Nephron (organoid): Measurements from ENCODE around the gene NRCAM.
A peak's percentile ranks its signal among the peaks of the same experiment; 100 is the strongest.

Experiments used
- H3K27ac Mint-ChIP-seq, 3 experiments: 2 replicates each; pipeline ENCODE4 v1.8.0; 2020; ENCODE audit warnings: mixed read lengths in 3 of 3, mild to moderate bottlenecking in 2 of 3, moderate library complexity in 1 of 3
- H3K27me3 Mint-ChIP-seq: 2 replicates; pipeline ENCODE4 v1.8.0; 2021; ENCODE audit warnings: low read depth, mild to moderate bottlenecking, moderate library complexity, mixed read lengths
- H3K36me3 Mint-ChIP-seq: 2 replicates; pipeline ENCODE4 v1.8.0; 2020; ENCODE audit warnings: low read depth, mixed read lengths
- H3K4me1 Mint-ChIP-seq: 2 replicates; pipeline ENCODE4 v1.8.0; 2020; ENCODE audit warnings: mixed read lengths
- H3K4me3 Mint-ChIP-seq, 3 experiments: 2 replicates each; pipeline ENCODE4 v1.8.0; 2020; ENCODE audit warnings: mild to moderate bottlenecking in 3 of 3, mixed read lengths in 3 of 3, moderate library complexity in 2 of 3
- H3K9me3 Mint-ChIP-seq: 2 replicates; pipeline ENCODE4 v1.8.0; 2020; ENCODE audit warnings: mixed read lengths
- TF ChIP-seq, protein P1 (sequence below), 3 experiments: fragments of 200-600 bp; sonication (generic); IDR thresholded peaks; one replicate each; pipeline ENCODE4 v1.5.0; 2021; ENCODE audit warnings: antibody characterized with exemption in 3 of 3; ENCODE audit not compliant: unreplicated experiment in 3 of 3

Gene NRCAM

DNA sequence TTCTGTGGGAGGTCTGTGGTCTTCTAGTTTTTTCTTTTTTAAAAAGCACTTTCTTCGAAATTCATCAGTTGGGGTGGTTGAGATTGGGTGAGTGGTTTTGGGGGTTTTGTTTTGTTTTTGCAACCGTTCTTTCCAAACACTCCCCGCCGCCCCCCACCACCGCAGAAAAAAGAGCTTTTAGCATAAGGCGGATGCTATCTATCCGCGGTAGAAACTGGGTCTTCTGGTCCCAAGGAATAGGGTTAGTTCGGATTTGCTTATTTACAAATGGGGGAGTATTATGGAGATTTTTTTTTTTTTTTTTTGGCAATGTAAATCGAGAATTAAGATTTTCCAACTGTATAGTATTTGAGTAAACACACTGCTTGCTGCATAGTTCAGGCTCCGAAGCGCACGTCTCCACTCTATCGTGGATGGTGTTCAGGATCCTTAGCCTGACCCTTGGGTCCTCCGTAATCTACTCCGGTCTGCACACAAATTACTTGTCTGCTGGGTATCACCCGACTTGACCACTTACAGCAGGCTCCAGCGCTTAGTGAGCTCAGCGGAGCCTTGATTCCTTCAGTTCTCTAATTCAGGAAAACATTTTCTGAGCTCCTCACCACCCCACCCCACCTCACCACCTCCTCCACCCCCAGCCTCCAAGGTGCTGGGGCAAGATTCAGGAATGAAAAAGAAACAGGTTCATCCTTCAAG, 757 bp upstream of the NRCAM start:
- Mint-ChIP-seq H3K36me3 (no peaks in the 10 kb centered on the region), H3K9me3 (no peaks in the 10 kb centered on the region), H3K4me3 (peak overlapping the region; percentile 66 to 82 (median 75)), H3K27me3 (peaks cover 61% of the 10 kb centered on the region), H3K4me1 (peaks cover 10% of the 10 kb centered on the region), H3K27ac (no peak overlapping the region)
- TF ChIP-seq, protein P1, sequence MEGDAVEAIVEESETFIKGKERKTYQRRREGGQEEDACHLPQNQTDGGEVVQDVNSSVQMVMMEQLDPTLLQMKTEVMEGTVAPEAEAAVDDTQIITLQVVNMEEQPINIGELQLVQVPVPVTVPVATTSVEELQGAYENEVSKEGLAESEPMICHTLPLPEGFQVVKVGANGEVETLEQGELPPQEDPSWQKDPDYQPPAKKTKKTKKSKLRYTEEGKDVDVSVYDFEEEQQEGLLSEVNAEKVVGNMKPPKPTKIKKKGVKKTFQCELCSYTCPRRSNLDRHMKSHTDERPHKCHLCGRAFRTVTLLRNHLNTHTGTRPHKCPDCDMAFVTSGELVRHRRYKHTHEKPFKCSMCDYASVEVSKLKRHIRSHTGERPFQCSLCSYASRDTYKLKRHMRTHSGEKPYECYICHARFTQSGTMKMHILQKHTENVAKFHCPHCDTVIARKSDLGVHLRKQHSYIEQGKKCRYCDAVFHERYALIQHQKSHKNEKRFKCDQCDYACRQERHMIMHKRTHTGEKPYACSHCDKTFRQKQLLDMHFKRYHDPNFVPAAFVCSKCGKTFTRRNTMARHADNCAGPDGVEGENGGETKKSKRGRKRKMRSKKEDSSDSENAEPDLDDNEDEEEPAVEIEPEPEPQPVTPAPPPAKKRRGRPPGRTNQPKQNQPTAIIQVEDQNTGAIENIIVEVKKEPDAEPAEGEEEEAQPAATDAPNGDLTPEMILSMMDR (IDR thresholded peaks at IDR 0.05; ENCODE audit: unreplicated experiment in 3 of 3), result no peak

DNA sequence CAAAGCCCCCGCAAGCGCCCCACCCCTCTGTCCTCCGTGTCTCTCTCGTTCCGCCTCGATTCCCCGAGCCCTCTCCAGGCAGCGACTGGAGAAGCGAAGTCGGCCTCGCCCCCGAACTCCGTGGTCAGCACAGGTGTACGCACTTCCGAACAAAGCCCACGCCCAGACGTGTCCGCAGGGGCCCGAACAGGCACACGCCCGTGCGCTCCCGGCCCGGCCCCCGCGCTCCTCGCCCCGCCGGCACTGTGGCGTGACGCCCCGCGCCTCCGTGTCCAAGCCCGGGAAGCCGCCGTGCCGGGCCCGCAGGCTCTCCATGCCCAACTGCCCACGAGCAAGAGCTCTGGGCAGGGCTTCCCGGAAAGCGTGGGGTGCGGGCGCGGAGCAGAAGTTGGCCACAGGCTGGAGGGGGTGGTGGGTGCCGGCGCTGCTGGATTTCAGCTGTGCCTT, 662 bp downstream of the NRCAM start:
- TF ChIP-seq, protein P1 (IDR thresholded peaks at IDR 0.05; ENCODE audit: unreplicated experiment in 3 of 3), result no peak
- Mint-ChIP-seq H3K4me3 (peak overlapping the region; percentile 76 to 87 (median 84)), H3K27me3 (peaks cover 74% of the 10 kb centered on the region), H3K36me3 (no peaks in the 10 kb centered on the region), H3K27ac (no peak overlapping the region), H3K9me3 (no peaks in the 10 kb centered on the region), H3K4me1 (peaks cover 10% of the 10 kb centered on the region)

DNA sequence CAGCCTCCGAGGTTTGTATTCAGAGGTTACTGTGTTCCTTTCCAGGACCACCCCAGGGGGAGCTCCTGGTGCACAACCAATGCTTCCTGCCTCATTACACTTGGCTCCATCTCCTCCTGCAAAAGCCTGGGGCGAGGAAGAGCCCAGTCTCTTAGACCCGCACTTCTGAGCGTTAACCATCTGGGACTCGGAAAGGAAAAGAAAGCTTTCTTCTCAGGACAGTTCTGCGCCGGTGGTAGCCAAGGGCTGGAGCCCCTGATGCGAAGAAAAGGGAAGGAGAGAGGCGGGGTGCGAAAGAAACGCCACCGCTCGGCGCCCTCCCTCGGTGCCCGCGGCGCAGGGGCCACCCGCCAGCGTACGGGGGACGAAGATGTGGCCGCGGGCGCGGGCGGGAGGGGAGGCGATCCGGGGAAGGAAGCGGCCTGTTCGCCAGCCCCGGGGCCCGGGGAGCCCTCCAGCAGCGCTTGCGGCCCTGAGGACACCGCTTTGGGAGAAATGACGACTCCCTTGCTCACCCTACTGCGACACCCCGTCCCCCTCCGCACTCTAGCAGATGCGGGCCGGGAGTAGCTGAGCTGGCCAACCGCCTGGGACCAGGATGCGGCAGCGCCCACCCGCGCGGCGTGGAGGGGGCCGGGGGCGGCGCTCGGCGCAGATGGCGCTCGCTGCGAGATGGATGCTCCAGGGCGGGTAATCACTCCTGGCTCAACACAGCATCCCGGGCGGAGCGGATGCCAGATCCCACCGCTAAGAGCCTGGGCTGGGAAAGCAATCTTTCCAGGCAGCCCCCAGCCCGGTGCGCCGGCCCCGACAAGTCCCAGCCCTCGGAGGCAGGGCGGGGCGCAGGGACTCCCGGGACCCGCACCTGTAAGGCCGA, 1.3 kb downstream of the NRCAM start:
- TF ChIP-seq, protein P1 (IDR thresholded peaks at IDR 0.05; ENCODE audit: unreplicated experiment in 3 of 3), result no peak
- Mint-ChIP-seq H3K27ac (peak overlapping the region in 1 of 3 experiments; percentile 55), H3K4me1 (peaks cover 10% of the 10 kb centered on the region), H3K9me3 (no peaks in the 10 kb centered on the region), H3K36me3 (no peaks in the 10 kb centered on the region), H3K4me3 (peak overlapping the region; percentile 89 to 95 (median 93)), H3K27me3 (peaks cover 78% of the 10 kb centered on the region)

DNA sequence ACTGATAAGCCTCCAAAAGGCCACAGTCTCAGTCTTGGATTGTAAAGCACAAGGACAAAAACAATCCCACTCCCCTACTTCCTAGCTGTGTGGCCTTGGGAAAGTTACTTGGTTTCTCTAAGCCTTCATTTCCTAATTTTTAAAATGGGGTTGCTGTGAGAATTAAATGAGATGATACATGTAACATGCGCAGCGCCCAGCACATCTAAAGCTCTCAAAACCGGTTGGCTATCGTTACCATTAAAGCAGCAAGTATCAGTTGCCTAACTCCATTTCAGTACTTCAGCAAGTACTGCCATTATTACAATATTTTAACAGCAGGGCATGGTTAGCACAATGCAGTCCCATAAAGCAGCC, 1.9 kb downstream of the NRCAM start:
- peaks cover 10% of the 10 kb centered on the region for H3K4me1 Mint-ChIP-seq
- TF ChIP-seq, protein P1 (IDR thresholded peaks at IDR 0.05; ENCODE audit: unreplicated experiment in 3 of 3), result no peak
- peak overlapping the region; percentile 89 to 95 (median 93) for H3K4me3 Mint-ChIP-seq
- H3K9me3 Mint-ChIP-seq, result no peaks in the 10 kb centered on the region
- H3K27ac Mint-ChIP-seq, result peak overlapping the region in 1 of 3 experiments; percentile 55
- peaks cover 74% of the 10 kb centered on the region for H3K27me3 Mint-ChIP-seq
- H3K36me3 Mint-ChIP-seq, result no peaks in the 10 kb centered on the region

DNA sequence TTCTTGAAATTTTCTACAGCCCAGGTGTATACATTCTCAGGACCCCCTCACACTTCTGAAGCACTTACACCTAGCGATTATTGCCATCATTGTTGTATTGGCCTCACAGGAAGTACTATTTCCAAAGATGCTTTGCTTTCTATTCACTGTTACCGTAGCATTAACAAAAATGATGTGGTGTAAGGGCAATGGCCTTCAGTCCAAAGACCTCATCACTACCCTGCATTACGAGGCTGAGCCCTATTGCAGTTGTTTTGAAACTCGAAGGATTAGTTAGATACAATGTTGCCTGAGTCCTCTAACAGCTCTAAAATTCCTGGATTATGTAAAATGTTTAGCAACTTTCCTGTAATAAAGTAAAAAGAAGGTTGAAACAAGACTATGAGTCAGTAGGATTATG, 2.9 kb downstream of the NRCAM start:
- H3K4me3 Mint-ChIP-seq, result no peak overlapping the region
- H3K27ac Mint-ChIP-seq, result no peak overlapping the region
- no peaks in the 10 kb centered on the region for H3K36me3 Mint-ChIP-seq
- peaks cover 69% of the 10 kb centered on the region for H3K27me3 Mint-ChIP-seq
- peaks cover 10% of the 10 kb centered on the region for H3K4me1 Mint-ChIP-seq
- no peaks in the 10 kb centered on the region for H3K9me3 Mint-ChIP-seq
- TF ChIP-seq, protein P1 (IDR thresholded peaks at IDR 0.05; ENCODE audit: unreplicated experiment in 3 of 3), result no peak
